Tibial nerve (tissue), 4 donors: ENCODE results near the gene SMARCD3.

Experiments
- CTCF ChIP-seq, 5 experiments: fragments of 200-600 bp in 3 of 5; fragments of 450-650 bp in 2 of 5; sonication (generic) in 3 of 5; IDR thresholded peaks; one replicate each; pipeline ENCODE4 v1.5.1; 2016 to 2019; ENCODE audit warnings: antibody characterized with exemption in 5 of 5, mild to moderate bottlenecking in 3 of 5, moderate library complexity in 2 of 5
- EP300 ChIP-seq, 2 donors: sonication (generic); formaldehyde crosslinking; IDR thresholded peaks; one replicate each; pipeline ENCODE4 v1.6.1; 2017; ENCODE audit warnings: antibody characterized with exemption in 2 of 2, mild to moderate bottlenecking in 1 of 2
- POLR2A ChIP-seq, 2 donors: fragments of 450-650 bp; IDR thresholded peaks; one replicate each; pipeline ENCODE4 v1.6.1; 2017; ENCODE audit warnings: antibody characterized with exemption in 2 of 2, mild to moderate bottlenecking in 2 of 2, moderate library complexity in 2 of 2

GRCh38 chr7:151215396-151215795, 33.1 kb downstream of the SMARCD3 start:
- TF ChIP-seq CTCF (IDR thresholded peaks at IDR 0.05) (no peak), POLR2A (IDR thresholded peaks at IDR 0.05) (no peak), EP300 (IDR thresholded peaks at IDR 0.05) (no peak)
